ENCODE results near the gene FREM1. TPM values are rescaled to one million over a fixed set of nuclear protein-coding genes. Genes with fewer than 3 reads are reported as not detected.
A peak's percentile ranks its signal among the peaks of the same experiment; 100 is the strongest.

FREM1 gene
- total RNA-seq, 1 donor from 2014 or later = 62.9 TPM

DNA sequence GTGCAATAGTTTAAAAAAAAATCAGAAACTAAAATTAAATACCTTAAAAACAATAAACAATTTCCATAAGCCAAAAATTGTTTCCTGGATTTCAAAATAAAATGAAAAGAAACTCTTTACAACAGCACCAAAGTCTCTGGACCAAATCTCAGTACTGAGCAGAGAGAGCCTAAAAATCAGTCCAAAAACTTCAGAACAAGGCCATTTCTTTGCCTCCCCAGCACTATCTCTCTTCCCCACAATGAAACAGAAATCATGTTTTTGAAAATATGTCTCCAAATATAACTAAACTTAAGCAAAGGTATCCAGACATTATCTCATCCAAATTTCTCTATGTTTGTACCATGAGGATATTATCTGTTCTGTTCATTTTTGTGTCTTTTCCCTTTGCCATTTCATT is 1.0 kb downstream of the FREM1 start:
- H3K4me1 Mint-ChIP-seq = peaks cover 60% of the 10 kb centered on the region
- no peaks in the 10 kb centered on the region for H3K36me3 Mint-ChIP-seq
- no peaks in the 10 kb centered on the region for H3K27me3 Mint-ChIP-seq (ENCODE audit: low read depth)
- TF ChIP-seq, protein P1, sequence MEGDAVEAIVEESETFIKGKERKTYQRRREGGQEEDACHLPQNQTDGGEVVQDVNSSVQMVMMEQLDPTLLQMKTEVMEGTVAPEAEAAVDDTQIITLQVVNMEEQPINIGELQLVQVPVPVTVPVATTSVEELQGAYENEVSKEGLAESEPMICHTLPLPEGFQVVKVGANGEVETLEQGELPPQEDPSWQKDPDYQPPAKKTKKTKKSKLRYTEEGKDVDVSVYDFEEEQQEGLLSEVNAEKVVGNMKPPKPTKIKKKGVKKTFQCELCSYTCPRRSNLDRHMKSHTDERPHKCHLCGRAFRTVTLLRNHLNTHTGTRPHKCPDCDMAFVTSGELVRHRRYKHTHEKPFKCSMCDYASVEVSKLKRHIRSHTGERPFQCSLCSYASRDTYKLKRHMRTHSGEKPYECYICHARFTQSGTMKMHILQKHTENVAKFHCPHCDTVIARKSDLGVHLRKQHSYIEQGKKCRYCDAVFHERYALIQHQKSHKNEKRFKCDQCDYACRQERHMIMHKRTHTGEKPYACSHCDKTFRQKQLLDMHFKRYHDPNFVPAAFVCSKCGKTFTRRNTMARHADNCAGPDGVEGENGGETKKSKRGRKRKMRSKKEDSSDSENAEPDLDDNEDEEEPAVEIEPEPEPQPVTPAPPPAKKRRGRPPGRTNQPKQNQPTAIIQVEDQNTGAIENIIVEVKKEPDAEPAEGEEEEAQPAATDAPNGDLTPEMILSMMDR (IDR thresholded peaks at IDR 0.05; ENCODE audit: unreplicated experiment) = no peak
- no peak overlapping the region for H3K4me3 Mint-ChIP-seq
- no peak for DNase-seq (ENCODE audit: low spot score in 2 of 2, unreplicated experiment in 2 of 2)
- no peaks in the 10 kb centered on the region for H3K9me3 Mint-ChIP-seq
- no peak overlapping the region for H3K27ac Mint-ChIP-seq

DNA sequence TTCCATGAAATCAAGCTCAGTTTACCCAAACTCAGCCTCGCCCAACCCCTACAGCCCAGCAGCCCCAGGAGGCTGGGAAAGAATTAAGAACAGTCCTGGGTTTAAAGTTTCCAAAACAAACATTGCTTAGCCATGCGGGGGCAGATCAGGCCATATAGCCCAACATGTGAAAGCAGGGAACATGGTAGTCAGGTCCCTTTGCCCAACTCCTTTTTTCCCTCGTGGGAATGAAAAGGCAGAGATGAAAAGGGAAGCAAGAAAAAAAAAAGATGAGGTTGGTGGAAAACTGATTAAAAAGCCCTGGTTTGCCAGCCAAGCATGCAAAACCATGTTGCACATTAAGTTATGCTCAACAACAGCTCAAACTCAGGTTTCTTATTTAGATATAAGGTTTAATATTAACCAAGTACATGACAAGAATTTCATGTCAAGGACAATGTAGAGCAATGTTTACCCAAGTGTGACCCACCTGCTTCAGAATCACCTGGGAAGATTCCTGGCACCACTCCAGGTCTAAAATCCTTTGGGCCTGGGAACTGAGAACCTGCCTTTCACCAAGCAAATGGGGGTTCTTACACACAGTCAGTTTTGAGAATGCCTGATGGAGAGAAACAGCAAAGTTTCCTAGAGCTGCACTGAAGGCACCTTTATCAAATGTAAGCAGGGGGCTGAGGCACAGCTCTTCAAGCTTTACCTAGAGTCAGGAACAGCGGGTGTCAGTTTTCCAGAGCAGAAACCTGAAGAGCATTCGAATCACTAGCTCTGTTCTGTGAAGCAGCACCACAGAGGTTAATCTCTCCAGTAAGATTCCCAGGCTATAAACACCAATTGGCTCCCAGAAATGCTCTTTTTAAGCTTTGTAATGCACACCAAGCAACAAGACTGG is 1.7 kb downstream of the FREM1 start:
- no peaks in the 10 kb centered on the region for H3K9me3 Mint-ChIP-seq
- H3K27me3 Mint-ChIP-seq (ENCODE audit: low read depth) = no peaks in the 10 kb centered on the region
- peak overlapping the region; percentile 36 for H3K27ac Mint-ChIP-seq
- peaks cover 63% of the 10 kb centered on the region for H3K4me1 Mint-ChIP-seq
- no peak overlapping the region for H3K4me3 Mint-ChIP-seq
- no peak for DNase-seq (ENCODE audit: low spot score in 2 of 2, unreplicated experiment in 2 of 2)
- TF ChIP-seq, protein P1 (IDR thresholded peaks at IDR 0.05; ENCODE audit: unreplicated experiment) = no peak
- no peaks in the 10 kb centered on the region for H3K36me3 Mint-ChIP-seq

DNA sequence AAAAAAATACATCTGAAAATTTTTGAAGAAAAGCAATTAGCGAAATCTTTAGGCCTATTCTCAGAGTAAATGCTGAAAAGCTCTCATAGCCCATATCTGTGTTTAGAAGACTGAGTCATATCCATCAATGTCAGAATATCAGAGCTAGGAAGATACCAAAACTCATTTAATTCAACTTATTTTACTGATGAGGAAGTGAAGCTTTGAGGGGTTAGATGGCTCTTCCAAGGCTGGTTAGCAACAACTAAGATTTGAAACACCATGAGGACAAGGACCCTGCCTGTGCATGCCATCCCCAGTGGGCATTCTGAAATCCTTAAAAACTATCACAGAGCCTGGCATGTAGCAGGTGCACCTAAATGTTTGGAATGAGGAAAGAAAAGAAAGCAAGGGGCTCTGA is 2.5 kb downstream of the FREM1 start:
- Mint-ChIP-seq H3K4me3 (no peak overlapping the region), H3K4me1 (peaks cover 63% of the 10 kb centered on the region), H3K9me3 (no peaks in the 10 kb centered on the region), H3K27ac (peak overlapping the region; percentile 84), H3K27me3 (ENCODE audit: low read depth) (no peaks in the 10 kb centered on the region), H3K36me3 (no peaks in the 10 kb centered on the region)
- DNase-seq (ENCODE audit: low spot score in 2 of 2, unreplicated experiment in 2 of 2) = no peak
- TF ChIP-seq, protein P1 (IDR thresholded peaks at IDR 0.05; ENCODE audit: unreplicated experiment) = no peak

DNA sequence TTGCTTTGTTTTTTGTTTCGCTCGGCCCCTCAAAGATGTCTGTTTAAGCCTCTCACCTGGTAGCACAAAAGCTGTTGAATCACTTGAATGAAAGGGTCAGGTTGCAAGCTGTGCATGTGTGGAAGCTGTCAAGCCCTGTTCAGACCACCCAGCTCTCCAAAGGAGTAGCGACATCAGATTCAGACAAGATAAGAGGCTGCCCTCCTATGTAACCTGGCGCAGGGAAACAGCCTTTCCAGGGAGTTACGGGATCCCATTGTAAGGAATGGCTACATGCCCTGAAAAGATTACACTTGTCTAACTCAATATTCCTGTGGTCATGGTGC is 2.9 kb downstream of the FREM1 start:
- no peaks in the 10 kb centered on the region for H3K36me3 Mint-ChIP-seq
- H3K27me3 Mint-ChIP-seq (ENCODE audit: low read depth) = no peaks in the 10 kb centered on the region
- no peaks in the 10 kb centered on the region for H3K9me3 Mint-ChIP-seq
- H3K4me1 Mint-ChIP-seq = peaks cover 63% of the 10 kb centered on the region
- H3K27ac Mint-ChIP-seq = peak overlapping the region; percentile 84
- no peak for DNase-seq (ENCODE audit: low spot score in 2 of 2, unreplicated experiment in 2 of 2)
- H3K4me3 Mint-ChIP-seq = no peak overlapping the region
- TF ChIP-seq, protein P1 (IDR thresholded peaks at IDR 0.05; ENCODE audit: unreplicated experiment) = no peak

DNA sequence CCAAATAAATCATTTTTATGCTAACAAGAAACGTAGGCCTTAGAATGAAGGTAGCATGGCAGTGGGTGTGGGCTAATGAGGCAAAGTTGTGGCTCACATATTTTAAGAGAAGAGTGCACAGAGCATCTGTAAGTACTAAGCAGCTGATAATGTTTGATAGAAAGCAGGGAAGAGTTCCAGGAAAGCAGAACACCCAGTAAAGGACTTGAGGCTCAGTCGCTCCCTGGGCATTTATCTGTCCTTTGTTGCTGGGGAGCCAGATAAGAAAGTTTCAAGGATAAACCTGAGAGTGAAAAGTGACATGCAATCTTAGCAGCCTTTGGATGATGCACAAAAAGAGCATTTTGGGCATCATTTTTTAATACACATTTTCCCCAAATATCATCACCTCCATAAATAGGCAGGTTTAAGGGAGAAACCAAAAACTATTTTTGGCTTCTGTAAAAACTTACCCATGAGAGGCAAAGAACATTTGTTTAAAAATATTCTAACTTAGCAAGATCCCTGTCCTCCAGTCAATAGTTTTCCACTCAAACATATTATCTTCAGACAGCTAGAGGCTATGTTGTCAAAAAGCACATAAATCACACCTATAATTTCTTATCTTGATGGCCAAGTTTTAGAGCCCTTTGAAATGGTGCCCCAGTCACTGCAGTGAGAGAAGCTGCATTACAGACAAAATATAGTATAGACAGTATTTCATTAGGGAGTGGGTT is 3.4 kb downstream of the FREM1 start:
- no peaks in the 10 kb centered on the region for H3K36me3 Mint-ChIP-seq
- H3K27me3 Mint-ChIP-seq (ENCODE audit: low read depth) = no peaks in the 10 kb centered on the region
- peak overlapping the region; percentile 84 for H3K27ac Mint-ChIP-seq
- TF ChIP-seq, protein P1 (IDR thresholded peaks at IDR 0.05; ENCODE audit: unreplicated experiment) = no peak
- no peak for DNase-seq (ENCODE audit: low spot score in 2 of 2, unreplicated experiment in 2 of 2)
- no peak overlapping the region for H3K4me3 Mint-ChIP-seq
- H3K4me1 Mint-ChIP-seq = peaks cover 64% of the 10 kb centered on the region
- no peaks in the 10 kb centered on the region for H3K9me3 Mint-ChIP-seq

Measured in mesothelial cell of epicardium (in vitro differentiated cells).